GM12878 (cell line): ENCODE measurements around the gene LDHA.

Experiments
- ELK1 ChIP-seq: IDR thresholded peaks from 2 replicates; pipeline ENCODE4 v1.6.1; 2012; ENCODE audit warnings: low read depth, low read length, improper control_type of control experiment
- TAF1 ChIP-seq: IDR thresholded peaks from 2 replicates; pipeline ENCODE4 v1.6.1; 2011; ENCODE audit warnings: mild to moderate bottlenecking, low read depth, low read length, borderline replicate concordance

GRCh38 chr11:18383388-18384156, 10.8 kb upstream of the LDHA start:
- TF ChIP-seq ELK1, result no peak
- TF ChIP-seq TAF1, result no peak
